IMR-90 (cell line): ENCODE measurements around the gene EPC2.
A peak's percentile ranks its signal among the peaks of the same experiment; 100 is the strongest.

ENCODE experiments used
- POLR2A ChIP-seq: IDR thresholded peaks from 2 replicates; pipeline ENCODE4 v1.6.1; 2012; ENCODE audit warnings: mild to moderate bottlenecking, low read depth, low read length
- TF ChIP-seq, protein P1 (sequence below): conservative IDR thresholded peaks from 2 replicates; pipeline ENCODE4 v1.5.1; 2012; ENCODE audit warnings: mild to moderate bottlenecking, low read depth, low read length, improper control_type of control experiment

DNA sequence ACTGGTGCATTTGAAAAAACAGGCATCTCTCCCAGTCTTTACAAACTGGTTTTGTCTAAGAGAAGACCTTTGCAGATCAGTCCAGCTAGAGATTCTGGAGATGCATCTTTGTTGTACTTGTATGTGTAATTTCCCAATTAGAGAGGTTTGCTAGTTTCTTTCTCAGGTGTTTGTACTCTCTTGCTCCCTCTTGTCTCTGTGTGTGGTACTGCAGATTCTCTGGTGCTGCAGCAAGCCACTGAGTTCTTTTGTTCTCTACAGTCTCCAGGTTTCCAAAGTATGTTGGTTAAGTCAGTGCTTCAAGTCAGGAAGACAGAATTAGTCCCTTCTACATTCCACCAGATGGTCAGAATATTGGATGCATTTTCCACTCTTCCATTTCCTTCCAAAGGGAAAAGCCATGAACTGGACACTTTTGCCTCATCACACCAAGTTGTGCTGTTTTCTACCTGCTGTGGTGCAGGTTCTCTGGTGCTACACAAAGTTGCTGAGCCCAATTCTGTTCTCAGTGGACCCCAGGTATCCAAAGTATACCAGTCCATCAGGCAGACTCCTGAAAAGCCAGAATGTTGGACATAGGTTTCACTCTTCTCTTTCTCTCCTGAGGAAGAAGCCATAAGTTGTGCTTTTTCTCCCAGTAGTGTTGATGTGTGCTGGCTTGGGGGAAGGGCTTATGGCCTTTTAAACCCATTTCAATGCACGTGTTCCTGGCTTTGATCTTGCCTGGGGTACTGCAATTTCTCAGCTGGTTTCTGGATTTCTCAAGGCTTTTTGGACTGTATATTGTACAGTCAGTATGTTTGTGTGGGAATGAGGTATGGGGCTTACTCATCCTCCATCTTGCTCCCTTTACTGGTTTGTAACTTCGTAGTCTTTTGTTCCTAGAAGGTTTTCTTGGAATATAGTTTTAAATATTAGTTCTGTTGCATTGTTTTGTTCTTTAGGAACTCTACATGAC is 29.8 kb downstream of the EPC2 start:
- TF ChIP-seq POLR2A = no peak
- TF ChIP-seq, protein P1, sequence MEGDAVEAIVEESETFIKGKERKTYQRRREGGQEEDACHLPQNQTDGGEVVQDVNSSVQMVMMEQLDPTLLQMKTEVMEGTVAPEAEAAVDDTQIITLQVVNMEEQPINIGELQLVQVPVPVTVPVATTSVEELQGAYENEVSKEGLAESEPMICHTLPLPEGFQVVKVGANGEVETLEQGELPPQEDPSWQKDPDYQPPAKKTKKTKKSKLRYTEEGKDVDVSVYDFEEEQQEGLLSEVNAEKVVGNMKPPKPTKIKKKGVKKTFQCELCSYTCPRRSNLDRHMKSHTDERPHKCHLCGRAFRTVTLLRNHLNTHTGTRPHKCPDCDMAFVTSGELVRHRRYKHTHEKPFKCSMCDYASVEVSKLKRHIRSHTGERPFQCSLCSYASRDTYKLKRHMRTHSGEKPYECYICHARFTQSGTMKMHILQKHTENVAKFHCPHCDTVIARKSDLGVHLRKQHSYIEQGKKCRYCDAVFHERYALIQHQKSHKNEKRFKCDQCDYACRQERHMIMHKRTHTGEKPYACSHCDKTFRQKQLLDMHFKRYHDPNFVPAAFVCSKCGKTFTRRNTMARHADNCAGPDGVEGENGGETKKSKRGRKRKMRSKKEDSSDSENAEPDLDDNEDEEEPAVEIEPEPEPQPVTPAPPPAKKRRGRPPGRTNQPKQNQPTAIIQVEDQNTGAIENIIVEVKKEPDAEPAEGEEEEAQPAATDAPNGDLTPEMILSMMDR = peak; percentile 26; the same call in 1 of the 2 replicates
